ENCODE results near the gene PPIL6. TPM values are rescaled to one million over a fixed set of nuclear protein-coding genes. Genes with fewer than 3 reads are reported as not detected.

Gene PPIL6
- total and polyA plus RNA-seq, 4 donors, result 0.17 to 0.51 (median 0.30) TPM

DNA sequence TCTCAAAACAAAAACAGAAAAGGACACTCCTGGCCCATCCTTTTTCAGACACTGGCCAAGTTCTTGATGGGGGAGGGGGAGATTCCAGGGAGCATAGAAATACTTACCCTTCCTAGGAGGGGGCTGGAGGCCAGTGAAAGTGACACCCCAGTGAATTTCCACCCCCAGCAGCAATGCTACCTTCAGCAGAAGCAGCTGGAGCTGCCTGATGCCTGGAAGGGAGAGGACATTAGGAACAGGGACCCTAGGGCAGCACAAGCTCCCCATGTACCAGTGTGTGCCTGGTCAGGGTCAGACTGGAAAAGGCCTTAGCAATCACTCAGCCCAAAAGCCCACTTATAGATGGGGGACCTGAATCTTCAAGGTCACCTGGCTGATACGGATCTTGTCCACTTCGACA lies 12.7 kb upstream of the PPIL6 start (continued):
- no peak for TF ChIP-seq NR2F2 (IDR thresholded peaks at IDR 0.05)
- TF ChIP-seq YY1 (IDR thresholded peaks at IDR 0.05), result no peak
- no peak for TF ChIP-seq SP1 (IDR thresholded peaks at IDR 0.05)
- no peak for TF ChIP-seq RAD21 (IDR thresholded peaks at IDR 0.05)

GRCh38 chr6:109452181-109452580 lies 11.8 kb upstream of the PPIL6 start:
- WGBS, result 93% methylated on average over 9 of the region's 9 CpGs
- no peak for DNase-seq (ENCODE audit: low spot score)
- no peak for TF ChIP-seq TAF1 (conservative IDR thresholded peaks at IDR 0.05)
- TF ChIP-seq HNF4A (conservative IDR thresholded peaks at IDR 0.05), result no peak
- TF ChIP-seq FOXA2 (IDR thresholded peaks at IDR 0.05), result no peak
- H3K9ac ChIP-seq (ENCODE audit: low read depth in 1 of 2, low read length in 2 of 2), result no peak overlapping the region
- no peaks in the 10 kb centered on the region for H3K36me3 ChIP-seq (ENCODE audit: control insufficient read depth in 4 of 4, insufficient read depth in 3 of 4, low read depth in 1 of 4, low read length in 3 of 4)
- H3K27ac ChIP-seq (ENCODE audit: low read depth in 1 of 2, low read length in 2 of 2), result no peak overlapping the region
- peaks cover 8 to 19% (median 16%) of the 10 kb centered on the region in 4 donors for H3K4me1 ChIP-seq (ENCODE audit: control insufficient read depth in 4 of 4, insufficient read depth in 4 of 4, low read length in 3 of 4)
- no peaks in the 10 kb centered on the region for H3K27me3 ChIP-seq (ENCODE audit: control insufficient read depth in 4 of 4, insufficient read depth in 4 of 4, low read length in 3 of 4)
- no peaks in the 10 kb centered on the region for H3K9me3 ChIP-seq (ENCODE audit: control insufficient read depth in 4 of 4, low read length in 3 of 4)
- H3K4me3 ChIP-seq (ENCODE audit: low read depth in 1 of 3, low read length in 3 of 3), result no peak overlapping the region

DNA sequence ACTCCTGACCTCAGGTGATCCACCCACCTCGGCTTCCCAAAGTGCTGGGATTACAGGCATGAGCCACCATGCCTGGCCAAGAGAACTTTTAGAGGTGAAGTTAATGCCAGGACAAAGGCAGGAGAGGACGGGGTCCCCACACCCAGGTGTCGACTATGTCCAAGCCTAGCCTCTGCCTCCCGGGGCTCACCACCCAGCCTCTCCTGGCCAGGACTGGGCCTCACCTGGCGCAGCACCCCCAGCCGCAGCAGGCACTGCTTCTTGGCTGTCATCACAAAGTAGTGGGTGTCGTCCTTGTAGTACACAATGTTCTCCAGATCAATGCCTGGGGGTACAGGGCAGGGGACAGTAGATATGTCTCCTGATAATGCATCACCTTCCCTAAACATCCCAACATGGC lies 10.9 kb upstream of the PPIL6 start:
- DNase-seq (ENCODE audit: low spot score), result no peak
- no peaks in the 10 kb centered on the region for H3K36me3 ChIP-seq (ENCODE audit: control insufficient read depth in 4 of 4, insufficient read depth in 3 of 4, low read depth in 1 of 4, low read length in 3 of 4)
- no peak overlapping the region for H3K9ac ChIP-seq (ENCODE audit: low read depth in 1 of 2, low read length in 2 of 2)
- no peaks in the 10 kb centered on the region for H3K27me3 ChIP-seq (ENCODE audit: control insufficient read depth in 4 of 4, insufficient read depth in 4 of 4, low read length in 3 of 4)
- no peaks in the 10 kb centered on the region for H3K9me3 ChIP-seq (ENCODE audit: control insufficient read depth in 4 of 4, low read length in 3 of 4)
- H3K4me3 ChIP-seq (ENCODE audit: low read depth in 1 of 3, low read length in 3 of 3), result no peak overlapping the region
- no peak overlapping the region for H3K27ac ChIP-seq (ENCODE audit: low read depth in 1 of 2, low read length in 2 of 2)
- peaks cover 8 to 13% (median 11%) of the 10 kb centered on the region in 4 donors for H3K4me1 ChIP-seq (ENCODE audit: control insufficient read depth in 4 of 4, insufficient read depth in 4 of 4, low read length in 3 of 4)
- 90% methylated on average over 7 of the region's 7 CpGs for WGBS
- TF ChIP-seq, protein P1, sequence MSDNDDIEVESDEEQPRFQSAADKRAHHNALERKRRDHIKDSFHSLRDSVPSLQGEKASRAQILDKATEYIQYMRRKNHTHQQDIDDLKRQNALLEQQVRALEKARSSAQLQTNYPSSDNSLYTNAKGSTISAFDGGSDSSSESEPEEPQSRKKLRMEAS (IDR thresholded peaks at IDR 0.05), result no peak
- TF ChIP-seq FOXA2 (IDR thresholded peaks at IDR 0.05), result no peak
- TF ChIP-seq, protein P2, sequence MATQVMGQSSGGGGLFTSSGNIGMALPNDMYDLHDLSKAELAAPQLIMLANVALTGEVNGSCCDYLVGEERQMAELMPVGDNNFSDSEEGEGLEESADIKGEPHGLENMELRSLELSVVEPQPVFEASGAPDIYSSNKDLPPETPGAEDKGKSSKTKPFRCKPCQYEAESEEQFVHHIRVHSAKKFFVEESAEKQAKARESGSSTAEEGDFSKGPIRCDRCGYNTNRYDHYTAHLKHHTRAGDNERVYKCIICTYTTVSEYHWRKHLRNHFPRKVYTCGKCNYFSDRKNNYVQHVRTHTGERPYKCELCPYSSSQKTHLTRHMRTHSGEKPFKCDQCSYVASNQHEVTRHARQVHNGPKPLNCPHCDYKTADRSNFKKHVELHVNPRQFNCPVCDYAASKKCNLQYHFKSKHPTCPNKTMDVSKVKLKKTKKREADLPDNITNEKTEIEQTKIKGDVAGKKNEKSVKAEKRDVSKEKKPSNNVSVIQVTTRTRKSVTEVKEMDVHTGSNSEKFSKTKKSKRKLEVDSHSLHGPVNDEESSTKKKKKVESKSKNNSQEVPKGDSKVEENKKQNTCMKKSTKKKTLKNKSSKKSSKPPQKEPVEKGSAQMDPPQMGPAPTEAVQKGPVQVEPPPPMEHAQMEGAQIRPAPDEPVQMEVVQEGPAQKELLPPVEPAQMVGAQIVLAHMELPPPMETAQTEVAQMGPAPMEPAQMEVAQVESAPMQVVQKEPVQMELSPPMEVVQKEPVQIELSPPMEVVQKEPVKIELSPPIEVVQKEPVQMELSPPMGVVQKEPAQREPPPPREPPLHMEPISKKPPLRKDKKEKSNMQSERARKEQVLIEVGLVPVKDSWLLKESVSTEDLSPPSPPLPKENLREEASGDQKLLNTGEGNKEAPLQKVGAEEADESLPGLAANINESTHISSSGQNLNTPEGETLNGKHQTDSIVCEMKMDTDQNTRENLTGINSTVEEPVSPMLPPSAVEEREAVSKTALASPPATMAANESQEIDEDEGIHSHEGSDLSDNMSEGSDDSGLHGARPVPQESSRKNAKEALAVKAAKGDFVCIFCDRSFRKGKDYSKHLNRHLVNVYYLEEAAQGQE (IDR thresholded peaks at IDR 0.05), result no peak
- TF ChIP-seq HNF4G (IDR thresholded peaks at IDR 0.05), result no peak
- TF ChIP-seq FOXA1 (IDR thresholded peaks at IDR 0.05), result no peak
- no peak for TF ChIP-seq JUND (IDR thresholded peaks at IDR 0.05)
- TF ChIP-seq SP1 (IDR thresholded peaks at IDR 0.05), result no peak
- no peak for TF ChIP-seq HNF4A (conservative IDR thresholded peaks at IDR 0.05)
- TF ChIP-seq ZBTB33 (IDR thresholded peaks at IDR 0.05), result no peak
- no peak for TF ChIP-seq TAF1 (conservative IDR thresholded peaks at IDR 0.05)
- TF ChIP-seq NR2F2 (IDR thresholded peaks at IDR 0.05), result no peak
- no peak for TF ChIP-seq CTCF (IDR thresholded peaks at IDR 0.05; ENCODE audit: low read depth, low read length, missing input control)
- TF ChIP-seq EGR1 (IDR thresholded peaks at IDR 0.05; ENCODE audit: low read depth in 2 of 2), result no peak
- no peak for TF ChIP-seq RXRA (IDR thresholded peaks at IDR 0.05)
- TF ChIP-seq RAD21 (IDR thresholded peaks at IDR 0.05), result no peak
- TF ChIP-seq ATF3 (IDR thresholded peaks at IDR 0.05), result no peak
